Fibroblast of skin of back (primary cell): ENCODE measurements around the gene NADSYN1. TPM values are rescaled to one million over a fixed set of nuclear protein-coding genes. Genes with fewer than 3 reads are reported as not detected.
"Not testable (repeated sequence)": the region's sequence is repeated elsewhere in the genome, so short reads cannot be mapped to it uniquely, and the experiment has no call there.

ENCODE experiments used
- DNase-seq: peaks from one replicate; pipeline ENCODE4 v3.0.0-alpha.2; 2013
- polyA plus RNA-seq, 2 experiments: library from polyadenylated mRNA; unstranded; fragments of 120-200 nt; gene quantifications; one replicate each; pipeline ENCODE4 v1.2.1, GENCODE V29; 2013; ENCODE audit not compliant: insufficient read length in 2 of 2

The NADSYN1 gene
- polyA plus RNA-seq (2013, experiment 1 of 2; ENCODE audit: insufficient read length): 35.2 TPM
- 36.1 TPM for polyA plus RNA-seq (2013, experiment 2 of 2; ENCODE audit: insufficient read length)

DNA sequence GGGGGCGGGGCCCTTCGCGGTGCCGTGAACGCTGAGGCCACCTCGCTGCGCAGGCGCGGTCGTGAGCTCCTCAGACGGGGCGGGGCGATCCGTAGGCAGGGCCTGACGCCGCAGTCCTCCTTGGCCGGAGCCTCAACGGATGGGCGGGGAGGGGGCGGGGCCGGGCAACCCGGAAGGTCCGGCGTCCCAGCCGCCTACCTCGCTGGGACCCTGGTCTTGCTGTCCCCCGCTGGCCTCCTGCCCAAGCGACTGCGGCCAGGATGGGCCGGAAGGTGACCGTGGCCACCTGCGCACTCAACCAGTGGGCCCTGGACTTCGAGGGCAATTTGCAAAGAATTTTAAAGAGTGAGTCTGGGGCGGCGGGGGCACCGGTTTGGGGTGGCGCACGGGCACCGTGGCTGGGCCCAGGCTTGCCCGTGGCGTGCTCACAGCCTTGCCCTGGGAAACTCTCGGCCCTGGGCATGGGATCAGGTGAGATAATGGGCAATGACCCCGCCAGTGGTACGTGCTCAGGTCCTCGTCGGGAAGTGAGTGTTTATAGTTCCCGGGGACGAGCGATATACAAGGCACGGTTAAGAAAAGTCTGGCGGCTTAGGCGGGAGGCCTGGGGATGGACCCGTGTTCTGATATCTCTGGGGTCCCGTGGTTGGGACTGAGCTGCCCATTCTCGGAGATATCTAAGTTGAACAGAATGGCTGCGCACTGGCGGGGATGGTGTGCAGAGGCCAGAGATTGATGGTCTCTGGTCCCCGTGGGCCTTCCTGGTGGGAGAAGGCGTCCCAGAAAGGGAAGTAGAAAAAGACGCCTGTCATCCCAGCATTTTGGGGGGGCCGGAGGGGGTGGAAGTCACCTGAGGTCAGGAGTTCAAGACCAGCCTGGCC, at the start of gene NADSYN1:
TSS of gene NADSYN1 (plus strand) at position 167 of the 881 bp plus-strand sequence. CDS start at position 261, 94 bp downstream.
- DNase-seq: peak; percentile 91

DNA sequence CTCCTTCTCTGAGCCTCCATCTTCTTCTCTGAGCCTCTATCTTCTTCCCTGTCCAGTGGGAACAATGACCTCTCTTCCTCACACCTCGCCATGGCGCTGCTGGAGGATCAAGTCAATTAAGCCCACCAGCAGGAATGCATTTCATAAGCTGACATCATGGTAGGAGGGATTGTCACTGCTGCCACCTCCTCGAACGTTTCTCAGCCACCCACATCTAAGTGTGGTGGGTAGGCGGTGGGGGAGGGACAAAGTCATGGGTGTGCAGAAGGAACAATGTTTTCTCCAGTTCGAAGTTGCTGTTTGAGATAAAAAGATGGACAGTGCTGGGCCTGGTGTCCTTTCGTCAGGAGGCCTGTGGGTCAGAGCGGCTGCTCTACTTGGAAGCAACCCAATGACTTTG, 48.8 kb upstream of the NADSYN1 start:
- DNase-seq: no peak

DNA sequence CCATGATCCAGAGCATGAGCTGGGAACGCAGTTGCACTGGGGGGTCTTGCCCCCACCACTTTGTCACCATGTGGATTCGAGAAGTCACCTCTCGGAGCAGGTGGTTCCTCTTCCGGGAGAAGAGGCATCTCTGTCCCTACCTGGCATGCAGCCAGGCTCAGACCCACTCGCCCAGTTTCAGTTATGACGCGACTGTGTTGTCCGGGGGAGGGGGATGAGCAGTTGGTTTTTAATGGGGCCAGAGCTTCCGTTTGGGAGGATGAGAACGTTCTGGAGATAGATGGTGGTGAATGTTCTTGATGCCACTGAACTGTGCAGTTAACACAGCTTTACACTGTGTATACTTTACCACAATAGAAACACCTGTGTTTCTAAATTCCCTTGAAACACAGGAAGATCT, 46.3 kb upstream of the NADSYN1 start:
- DNase-seq: no peak

DNA sequence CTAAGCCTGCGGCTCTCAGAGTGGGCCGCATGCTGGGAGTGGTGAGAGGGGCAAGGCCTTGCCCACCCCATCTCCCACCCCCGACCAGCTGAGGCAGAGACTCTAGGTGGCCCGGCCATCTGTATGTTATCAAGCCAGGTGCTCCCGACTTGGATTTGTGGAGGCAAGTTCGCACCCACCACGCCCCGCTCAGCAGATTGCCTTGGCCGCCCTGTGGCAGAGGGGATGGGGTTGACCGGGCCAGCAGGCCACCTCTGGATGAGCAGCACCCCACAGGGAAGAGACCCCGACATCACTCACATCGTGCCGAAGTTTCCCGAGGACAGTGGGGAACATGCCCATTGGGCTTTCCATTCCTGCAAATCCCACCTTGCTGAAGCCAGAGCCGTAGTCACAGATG, 45.6 kb upstream of the NADSYN1 start:
- DNase-seq: no peak

DNA sequence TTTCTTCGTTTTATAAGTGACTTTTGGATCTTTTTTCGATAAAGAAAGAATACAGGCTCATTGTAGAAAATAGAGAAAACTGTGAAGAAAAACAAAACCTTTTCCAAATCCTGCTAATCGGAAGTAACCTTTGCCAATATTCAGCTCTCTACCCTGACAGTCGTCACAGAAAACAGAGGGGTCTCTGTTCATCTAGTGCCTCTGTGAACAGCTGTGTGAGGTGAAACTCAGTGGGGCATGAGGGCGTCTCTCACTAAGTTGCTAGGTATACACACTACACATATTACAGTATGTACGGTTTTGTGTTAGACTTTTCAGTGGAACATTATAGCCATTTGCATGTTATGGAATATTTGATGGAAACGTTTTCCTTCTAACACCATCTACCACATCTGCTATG, 44.2 kb upstream of the NADSYN1 start:
- no peak for DNase-seq

DNA sequence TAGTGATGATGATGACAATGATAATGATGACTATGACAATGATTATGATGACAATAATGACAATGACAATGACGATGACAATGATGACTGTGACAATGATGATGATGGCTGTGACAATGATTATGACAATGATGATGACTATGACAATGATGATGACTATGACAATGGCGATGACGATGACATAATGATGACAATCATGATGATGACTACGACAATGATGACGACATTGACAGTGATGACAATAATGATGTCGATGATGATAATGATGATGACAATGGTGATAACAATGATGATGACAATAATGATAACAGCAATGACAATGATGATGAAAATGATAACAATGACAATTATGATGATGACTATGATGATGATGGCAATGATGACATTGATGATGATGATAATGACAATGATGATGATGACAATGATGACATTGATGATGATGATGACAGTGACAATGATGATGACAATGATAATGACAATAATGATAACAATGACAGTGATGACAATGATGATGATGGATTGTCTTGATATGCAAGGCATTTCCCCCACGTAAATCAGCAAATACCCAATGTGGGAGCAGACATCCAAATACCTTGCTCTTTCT, 42.5 kb upstream of the NADSYN1 start:
- no peak for DNase-seq

DNA sequence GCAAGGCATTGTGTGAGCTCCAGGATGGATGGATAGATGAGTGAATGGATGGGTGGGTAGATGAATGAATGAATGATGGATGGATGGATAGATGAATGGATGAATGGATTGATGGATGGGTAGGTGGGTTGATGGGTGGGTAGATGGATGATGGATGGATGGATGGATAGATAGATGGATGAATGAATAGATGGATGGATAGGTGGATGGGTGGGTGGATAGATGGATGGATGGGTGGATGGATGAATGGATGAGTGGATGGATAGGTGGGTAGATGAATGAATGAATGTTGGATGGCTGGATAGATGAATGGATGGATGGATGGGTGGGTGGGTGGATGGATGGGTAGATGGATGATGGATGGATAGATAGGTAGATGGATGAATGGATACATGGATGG, 38.4 kb upstream of the NADSYN1 start:
- no peak for DNase-seq

DNA sequence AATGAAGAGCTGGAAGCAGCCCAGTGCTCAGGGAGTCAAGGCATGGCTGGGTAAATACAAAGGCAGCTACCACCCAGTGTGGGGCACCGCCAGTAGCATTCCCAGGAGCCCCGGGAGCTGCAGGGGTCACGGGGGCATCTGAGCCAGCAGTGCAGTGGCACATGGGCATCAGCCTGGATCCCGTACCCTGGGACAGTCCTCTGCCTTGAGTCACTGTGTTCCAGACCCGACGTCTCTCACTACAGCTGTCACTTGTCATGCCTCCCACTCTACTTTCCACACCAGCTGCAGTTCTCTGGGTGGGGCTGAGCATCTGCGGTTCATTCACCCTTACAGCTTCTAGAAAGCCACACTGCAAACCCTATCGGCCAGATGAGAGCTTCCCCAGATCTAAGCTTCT, 34.4 kb upstream of the NADSYN1 start:
- no peak for DNase-seq

DNA sequence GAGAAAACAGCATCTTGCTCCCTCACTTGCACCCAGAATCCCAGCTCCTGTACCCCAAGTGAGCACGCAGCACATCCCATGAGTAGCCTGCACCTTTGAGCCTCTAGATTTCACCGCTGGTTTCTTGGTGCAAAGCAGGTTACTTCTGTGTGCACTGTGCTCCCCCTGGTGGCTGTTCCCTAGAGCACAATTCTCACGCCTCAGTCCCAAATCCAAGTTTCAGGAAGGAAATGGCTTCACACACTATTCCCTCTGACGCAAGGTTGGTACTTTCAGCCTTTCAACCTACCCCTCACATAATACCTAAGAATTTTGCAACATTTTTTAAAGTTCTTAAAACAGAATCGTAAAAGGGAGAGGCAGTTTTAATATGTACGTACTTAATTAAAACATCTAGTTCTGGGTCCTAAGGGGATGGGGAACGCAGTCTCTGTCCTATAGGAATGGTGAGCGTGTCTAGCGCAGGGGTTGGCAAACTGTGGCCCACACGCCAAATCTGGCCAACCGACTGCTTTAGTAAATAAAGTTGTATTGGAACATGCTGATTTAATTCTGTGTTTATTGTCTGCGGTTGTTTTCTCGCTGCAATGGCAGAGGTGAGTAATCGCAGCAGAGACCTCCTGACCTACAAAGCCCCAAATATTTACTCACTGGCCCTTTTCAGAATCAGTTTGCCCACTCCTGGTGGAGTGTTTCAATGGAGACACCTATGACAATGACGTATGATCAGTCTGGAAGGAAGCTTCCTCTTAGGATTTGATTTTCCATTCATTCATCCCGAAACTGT, 32.4 kb upstream of the NADSYN1 start:
- peak; percentile 22 for DNase-seq

DNA sequence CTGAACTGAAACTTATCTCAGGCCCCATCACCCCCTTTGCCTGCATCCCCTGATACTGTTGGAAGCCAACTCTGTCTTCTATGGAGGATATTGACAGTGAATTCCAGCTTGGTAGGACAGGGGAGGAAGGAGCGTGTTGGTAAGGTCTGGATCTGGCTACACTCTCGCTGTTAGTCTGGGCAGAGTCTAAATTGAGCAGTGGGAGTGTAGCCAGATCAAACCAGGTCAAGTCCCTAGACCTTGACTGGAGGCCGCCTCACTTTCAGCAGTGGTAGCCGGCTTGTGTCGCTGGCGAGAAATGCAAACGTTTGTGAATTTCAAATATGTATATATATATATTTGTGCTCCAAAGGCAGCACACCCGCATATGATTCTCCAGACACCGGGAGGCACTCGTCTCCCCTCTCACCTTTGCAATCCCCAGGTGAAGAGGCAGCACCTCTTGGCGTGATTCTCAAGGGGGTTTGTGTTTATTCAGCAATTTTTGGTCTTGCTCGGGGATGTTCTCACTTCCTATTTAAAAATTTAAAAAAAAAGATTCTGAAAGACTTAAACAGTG, 31.5 kb upstream of the NADSYN1 start:
- no peak for DNase-seq

DNA sequence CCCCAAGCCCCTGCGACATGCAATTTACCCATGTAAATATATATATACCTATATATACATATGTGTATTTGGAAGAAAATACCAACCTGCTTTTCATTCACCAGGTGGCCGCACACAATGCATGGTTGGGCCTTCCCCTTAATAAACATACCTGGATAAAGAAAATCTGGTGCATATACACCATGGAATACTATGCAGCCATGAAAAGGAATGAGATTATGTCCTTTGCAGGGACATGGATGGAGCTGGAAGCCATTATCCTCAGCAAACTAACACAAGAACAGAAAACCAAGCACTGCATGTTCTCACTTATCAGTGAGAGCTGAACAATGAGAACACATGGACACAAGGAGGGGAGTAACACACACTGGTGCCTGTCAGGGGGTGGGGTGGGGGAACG, 30.7 kb upstream of the NADSYN1 start:
- DNase-seq: not testable (repeated sequence)

DNA sequence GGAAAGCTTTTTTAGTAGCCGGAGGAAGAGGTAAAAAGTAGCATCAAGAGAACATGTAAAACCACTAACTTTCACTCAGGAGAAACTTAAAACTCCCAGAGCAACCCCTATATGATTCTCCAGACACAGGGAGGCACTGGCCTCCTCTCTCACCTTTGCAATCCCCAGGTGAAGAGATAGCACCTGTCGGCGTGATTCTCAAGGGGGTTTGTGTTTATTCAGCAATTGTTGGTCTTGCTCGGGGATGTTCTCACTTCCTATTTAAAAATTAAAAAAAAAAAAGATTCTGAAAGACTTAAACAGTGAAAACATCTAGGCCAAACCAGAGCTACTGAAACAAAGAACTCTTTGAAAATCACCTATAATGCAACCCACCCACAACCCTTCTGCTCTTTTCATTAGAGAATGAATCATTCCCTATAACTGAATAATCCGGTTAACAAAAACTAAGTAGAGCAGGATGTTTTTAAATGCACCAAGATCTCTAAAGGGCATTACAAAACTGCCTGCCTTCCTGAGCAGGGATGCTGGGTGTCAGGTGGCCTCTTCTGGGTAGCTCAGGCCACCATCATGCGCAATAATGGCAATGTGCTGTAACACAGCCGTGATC, 29.7 kb upstream of the NADSYN1 start:
- DNase-seq: no peak

DNA sequence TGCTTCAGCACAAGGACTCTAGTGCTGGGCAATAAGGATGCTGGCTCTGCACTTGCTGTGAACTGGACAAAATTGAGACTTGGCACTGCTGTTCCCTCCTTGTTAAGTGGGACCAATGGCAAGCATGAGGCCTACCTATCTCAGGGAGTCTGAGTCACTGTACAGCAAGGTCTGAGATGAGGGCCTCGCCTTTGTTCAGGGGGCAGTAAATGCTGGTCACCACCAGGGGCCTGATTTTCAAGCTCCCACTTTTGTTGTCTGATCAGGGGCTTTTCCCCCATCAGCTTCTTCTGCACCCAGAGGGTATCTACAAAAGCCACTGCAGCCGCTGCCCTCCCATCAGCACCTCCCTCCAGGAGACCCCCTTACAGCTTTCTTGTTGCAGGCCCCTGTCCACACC, 27.6 kb upstream of the NADSYN1 start:
- no peak for DNase-seq

DNA sequence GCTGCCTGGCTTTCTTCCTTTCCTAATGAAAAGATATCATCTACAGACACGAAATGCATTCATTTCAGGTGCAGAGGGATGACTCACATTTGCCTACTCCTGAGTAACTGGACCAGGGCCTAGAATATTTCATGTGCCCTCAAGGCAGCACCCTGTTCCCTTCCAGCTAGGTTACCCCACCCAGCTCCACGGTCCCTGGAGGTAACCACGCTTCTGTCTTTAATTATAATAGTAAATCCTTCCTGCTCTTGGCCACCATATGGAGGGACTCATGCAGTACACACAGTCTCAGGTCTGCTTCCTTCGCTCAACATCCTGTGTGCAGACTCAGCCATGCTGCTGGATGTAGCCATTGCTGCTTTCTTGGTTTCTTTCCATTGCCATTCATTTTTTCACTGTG, 27.1 kb upstream of the NADSYN1 start:
- peak; percentile 2 for DNase-seq

DNA sequence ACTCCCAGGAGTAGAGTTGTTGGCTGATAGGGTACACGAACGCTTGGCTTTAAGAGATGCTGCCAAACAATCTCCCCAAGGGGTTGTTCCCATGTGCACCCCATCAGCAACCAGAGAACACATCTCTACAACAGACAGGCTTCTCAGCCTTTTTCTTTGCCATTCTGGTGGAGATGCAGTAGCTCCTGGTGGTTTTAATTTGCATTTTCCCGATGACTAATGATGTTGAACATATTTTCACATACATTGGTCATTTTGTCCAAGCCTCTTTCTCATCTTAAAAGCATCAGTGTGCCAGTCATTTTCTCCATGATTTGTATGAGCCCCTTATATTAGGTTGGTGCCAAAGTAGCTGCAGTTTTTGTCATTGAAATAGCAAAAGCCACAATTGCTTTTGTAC, 26.6 kb upstream of the NADSYN1 start:
- peak; percentile 15 for DNase-seq

DNA sequence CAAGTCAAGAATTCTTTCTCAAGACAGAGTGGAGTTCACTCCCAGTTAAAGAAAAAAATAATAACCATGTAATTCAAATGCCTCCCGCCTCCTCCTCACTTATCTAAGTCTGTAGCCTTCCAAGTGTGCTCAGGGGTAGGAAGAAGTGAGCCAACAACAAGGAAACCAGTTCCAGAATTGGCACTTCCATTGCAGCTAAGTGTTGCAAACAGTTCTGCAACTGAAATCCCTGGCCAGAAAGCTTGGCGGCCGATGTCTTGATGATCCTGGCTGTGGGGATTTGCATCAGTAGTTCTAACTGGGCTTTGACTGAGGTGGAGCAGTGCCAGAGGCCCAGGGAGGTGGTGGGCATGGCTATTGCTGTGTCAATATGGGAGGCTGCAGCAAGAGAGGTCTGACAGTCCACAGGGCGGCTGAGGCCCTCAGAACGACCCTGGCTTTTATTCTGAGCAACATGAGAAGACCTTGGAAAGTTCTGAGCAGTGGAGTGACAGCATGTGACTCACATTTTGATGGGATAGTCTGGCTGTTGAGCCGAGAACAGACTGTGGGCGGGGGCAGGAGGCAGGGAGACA, 24.1 kb upstream of the NADSYN1 start:
- no peak for DNase-seq

DNA sequence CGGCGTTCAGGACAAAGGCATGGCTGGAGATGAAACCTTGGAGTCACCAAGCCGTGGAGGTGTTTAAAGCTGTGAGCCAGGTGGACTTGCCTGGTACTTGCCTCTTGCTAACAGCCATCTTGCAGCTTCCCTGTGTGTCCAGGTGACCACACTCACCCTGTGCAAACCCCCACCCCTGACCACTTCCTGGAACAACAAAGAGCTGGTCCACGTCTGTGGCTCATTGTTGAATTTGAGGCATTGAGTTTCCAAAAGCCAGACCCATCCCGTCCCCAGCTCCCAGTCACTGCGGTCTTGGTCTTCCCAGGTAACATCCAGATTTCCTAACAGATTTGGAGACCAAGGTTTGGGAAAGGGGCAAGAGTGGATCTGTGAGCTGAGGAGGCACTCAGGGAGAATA, 23.3 kb upstream of the NADSYN1 start:
- DNase-seq: no peak

DNA sequence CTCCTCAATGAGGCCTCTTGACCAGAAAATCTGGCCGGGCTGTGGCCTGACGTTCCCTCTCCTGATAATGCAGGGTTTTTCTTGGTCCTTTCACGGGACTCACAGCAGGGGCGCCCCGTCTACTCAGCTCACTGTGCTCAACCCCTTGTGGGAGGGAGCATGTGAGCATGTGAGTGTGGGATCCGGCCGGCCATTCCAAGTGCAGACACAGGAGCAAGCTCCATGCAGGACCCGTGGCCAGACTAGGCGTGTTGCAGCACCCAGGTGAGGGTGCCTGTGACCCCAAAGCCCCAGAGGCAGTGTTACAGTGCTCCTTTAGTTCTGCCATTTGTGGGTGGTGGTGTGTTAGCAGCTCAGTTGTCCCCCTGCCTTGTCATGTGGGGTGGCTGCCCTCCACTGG, 22.8 kb upstream of the NADSYN1 start:
- DNase-seq: no peak

DNA sequence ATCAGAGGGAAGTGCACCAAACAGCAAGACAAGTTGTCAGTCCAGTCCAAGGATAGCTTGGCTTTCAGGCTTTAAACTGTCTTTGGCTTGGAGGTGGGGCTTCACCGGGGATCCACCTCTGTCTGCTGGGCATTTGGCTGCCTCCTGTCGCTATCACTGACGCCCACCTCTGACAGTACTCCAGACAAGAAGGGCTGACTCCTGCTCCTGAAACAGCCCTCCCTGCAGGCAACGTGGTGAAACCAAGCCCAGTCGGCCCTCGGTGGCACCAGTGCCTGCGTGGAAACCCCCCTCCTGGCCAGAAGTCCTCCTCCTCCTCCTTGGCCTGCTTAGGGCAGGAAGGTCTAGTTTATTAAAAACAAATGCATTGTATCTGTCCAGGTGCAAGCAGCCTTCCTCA, 21.7 kb upstream of the NADSYN1 start:
- DNase-seq: no peak

DNA sequence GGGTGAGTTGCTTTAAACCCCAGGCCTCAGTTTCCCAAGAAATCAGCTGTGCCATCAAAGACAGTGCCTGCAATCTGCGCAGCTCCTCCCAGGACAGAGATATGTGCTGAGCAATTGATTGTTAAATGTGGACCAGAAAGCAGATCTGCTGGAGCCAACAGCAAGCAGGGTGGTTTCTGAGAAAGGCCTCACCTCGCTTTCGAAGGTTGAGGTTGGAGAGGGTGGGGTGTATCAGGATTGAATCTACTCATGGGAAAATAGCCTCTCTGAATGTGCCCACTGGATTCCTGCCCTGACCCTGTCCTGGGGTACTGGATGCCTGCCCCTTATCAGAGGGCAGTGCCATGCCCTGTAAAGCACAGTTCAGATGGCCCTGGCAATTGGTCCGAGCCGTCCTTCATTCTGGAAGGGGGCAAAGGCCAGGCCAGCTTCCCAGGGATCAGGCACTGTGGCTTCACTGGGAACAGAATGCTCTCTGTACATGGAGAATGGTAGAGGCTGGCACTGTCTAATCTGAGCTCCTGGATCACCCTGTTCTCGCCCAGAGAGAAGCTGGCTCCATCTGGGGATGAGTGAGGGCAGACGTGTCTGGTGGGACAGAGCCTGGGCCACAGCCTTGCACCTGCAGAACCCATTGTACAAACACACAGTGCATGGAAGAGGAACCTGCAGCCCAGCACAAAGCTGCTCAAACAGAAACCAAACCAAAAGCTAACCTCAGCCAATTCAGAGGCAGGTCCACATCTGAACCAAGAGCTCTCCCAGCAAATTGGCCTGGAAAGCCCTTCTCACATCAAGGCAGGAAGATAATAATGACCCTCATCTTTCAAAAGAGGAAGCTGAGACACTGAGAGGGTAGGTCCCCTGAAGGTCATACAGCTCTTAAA, 20.0 kb upstream of the NADSYN1 start:
- DNase-seq: no peak
